Measurements from ENCODE around the gene CEP164.

CEP164 gene

DNA sequence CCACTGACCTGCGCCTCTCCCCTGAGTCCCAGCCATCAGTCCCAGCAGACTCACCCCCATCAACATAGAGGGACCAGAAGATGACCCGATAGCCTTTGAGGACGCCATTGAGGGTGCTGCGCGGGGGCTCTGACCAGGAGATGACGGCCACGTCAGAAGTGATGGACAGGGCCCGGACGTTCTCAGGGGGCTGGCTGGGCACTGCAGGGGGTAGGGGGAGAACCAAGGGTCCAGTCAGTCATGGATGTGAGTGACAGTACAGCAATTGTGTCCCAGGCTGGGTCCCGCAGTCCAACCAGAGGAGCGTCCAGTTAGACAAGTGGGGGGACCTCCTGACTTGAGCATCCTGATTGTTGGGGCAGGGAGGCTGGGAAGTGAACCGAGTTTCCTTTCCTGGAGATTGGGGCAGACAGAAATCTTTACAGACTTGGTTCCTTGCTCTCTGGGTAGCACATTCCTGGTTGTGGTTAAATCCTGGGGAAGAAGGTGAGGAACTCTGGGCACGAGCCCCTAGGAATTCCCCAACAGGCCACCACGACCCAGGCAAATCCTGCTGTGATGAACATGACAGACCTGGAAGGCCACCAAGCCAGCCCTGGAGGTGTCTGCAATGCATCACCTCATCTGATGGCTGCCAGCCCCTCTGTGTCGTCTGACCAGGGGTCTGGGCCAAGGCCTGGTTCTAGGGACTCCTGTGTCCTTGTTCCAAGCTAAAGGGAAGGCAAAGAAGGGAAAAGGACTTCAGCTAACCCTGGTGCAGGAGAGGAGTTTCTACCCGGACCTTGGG is 133.9 kb downstream of the CEP164 start:
- DNase-seq (ENCODE audit: low spot score), result no peak

DNA sequence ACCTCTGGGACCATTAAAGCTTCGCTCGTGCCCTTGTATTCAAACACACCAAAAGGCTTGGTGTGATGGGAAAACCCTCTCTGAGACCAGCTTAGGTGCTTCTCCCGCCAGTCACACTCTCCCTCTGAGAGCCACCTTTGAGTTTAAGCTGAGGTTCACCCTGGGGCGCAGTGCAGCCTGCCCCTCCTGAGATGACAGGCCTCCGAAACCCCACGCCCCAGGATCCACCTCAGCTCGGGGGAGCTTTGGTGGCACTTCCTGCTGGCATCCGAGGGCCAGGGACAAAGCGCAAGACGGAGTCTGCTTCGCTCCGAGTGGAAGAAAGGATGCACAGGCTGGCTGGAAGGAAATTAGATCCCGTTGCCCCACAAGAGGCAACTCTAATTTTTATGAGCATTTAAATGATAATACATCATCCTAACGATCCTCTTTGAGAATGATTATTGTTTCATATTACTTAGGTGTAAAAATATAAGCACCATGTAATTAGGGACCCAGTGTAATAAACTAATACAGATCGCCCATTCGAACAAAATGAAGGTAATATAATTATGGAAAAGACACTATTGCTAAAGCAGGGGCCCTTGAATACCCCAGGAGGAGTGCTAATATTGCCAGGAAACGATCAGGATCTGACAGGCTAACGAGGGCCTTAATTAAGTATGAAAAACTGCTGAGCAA is 134.7 kb downstream of the CEP164 start:
- no peak for DNase-seq (ENCODE audit: low spot score)

DNA sequence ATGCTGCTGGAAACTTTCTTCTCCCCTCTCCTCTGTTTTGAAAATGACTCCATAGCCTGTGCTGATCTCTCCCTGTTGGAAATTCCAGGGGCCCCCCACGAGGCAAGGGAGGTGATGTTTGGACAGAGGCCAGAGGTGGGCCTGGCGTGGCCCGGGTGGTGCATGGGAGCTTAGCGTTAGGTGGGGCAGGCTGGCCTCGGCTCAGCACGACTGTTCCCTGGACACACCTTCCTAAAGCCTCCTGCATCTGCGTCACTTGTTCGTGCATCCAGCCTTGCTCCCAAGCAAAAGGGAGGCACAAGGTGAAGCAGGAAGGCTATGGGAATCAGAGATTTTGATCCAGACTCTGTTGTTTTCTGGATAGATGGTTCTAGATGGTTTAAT is 135.2 kb downstream of the CEP164 start:
- no peak for DNase-seq (ENCODE audit: low spot score)

Data from putamen (tissue), 1 donor.